ENCODE results near the gene SLC25A6.

SLC25A6 gene

GRCh38 chrX:1391707-1392375 is at the start of gene SLC25A6:
Gene SLC25A6 (minus strand): TSS chrX:1392113. CDS start chrX:1392009, 104 bp downstream.
- Histone ChIP-seq H3K4me1 (ENCODE audit: low read depth, poor library complexity, severe bottlenecking) (peaks cover 6% of the 10 kb centered on the region), H3K4me3 (IDR thresholded peaks at IDR 0.05; ENCODE audit: insufficient read depth, low read depth, low read length) (no peak within 1 kb of the TSS), H3K9ac (peak within 1 kb of the TSS; percentile 98), H3K79me2 (ENCODE audit: insufficient read depth, low read depth) (peaks cover 33% of the 10 kb centered on the region), H2AFZ (ENCODE audit: low read depth) (peak within 1 kb of the TSS; percentile 18; the same call in 1 of the 2 replicates), H3K36me3 (ENCODE audit: insufficient read depth) (no peaks in the 10 kb centered on the region; the same call in 1 of the 2 replicates), H3K4me2 (peak within 1 kb of the TSS; percentile 68; the same call in 1 of the 2 replicates), H3K27ac (peak within 1 kb of the TSS; percentile 95), H4K20me1 (ENCODE audit: insufficient read depth) (peaks cover 14% of the 10 kb centered on the region; the same call in 1 of the 2 replicates), H3K27me3 (ENCODE audit: insufficient read depth, low read depth) (no peaks in the 10 kb centered on the region)
- TF ChIP-seq, protein P1, sequence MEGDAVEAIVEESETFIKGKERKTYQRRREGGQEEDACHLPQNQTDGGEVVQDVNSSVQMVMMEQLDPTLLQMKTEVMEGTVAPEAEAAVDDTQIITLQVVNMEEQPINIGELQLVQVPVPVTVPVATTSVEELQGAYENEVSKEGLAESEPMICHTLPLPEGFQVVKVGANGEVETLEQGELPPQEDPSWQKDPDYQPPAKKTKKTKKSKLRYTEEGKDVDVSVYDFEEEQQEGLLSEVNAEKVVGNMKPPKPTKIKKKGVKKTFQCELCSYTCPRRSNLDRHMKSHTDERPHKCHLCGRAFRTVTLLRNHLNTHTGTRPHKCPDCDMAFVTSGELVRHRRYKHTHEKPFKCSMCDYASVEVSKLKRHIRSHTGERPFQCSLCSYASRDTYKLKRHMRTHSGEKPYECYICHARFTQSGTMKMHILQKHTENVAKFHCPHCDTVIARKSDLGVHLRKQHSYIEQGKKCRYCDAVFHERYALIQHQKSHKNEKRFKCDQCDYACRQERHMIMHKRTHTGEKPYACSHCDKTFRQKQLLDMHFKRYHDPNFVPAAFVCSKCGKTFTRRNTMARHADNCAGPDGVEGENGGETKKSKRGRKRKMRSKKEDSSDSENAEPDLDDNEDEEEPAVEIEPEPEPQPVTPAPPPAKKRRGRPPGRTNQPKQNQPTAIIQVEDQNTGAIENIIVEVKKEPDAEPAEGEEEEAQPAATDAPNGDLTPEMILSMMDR (conservative IDR thresholded peaks at IDR 0.05; ENCODE audit: low read depth, low read length), result no peak

- no peaks in the 10 kb centered on the region for H3K4me1 ChIP-seq (ENCODE audit: low read depth, poor library complexity, severe bottlenecking)
- TF ChIP-seq, protein P1 (conservative IDR thresholded peaks at IDR 0.05; ENCODE audit: low read depth, low read length), result no peak
- no peak overlapping the region for H3K4me3 ChIP-seq (IDR thresholded peaks at IDR 0.05; ENCODE audit: insufficient read depth, low read depth, low read length)
- no peaks in the 10 kb centered on the region for H3K36me3 ChIP-seq (ENCODE audit: insufficient read depth)
- H3K27ac ChIP-seq, result no peak overlapping the region
- no peak overlapping the region for H3K4me2 ChIP-seq
- no peaks in the 10 kb centered on the region for H4K20me1 ChIP-seq (ENCODE audit: insufficient read depth)
- H3K27me3 ChIP-seq (ENCODE audit: insufficient read depth, low read depth), result no peaks in the 10 kb centered on the region
- H3K9ac ChIP-seq, result no peak overlapping the region
- H3K79me2 ChIP-seq (ENCODE audit: insufficient read depth, low read depth), result no peaks in the 10 kb centered on the region
- no peak overlapping the region for H2AFZ ChIP-seq (ENCODE audit: low read depth)
Observed at GRCh38 chrX:1440506-1440905, 48.6 kb upstream of the SLC25A6 start.

GRCh38 chrX:1435241-1435895 is 43.5 kb upstream of the SLC25A6 start:
- no peak overlapping the region for H3K4me3 ChIP-seq (IDR thresholded peaks at IDR 0.05; ENCODE audit: insufficient read depth, low read depth, low read length)
- H3K36me3 ChIP-seq (ENCODE audit: insufficient read depth), result no peaks in the 10 kb centered on the region
- TF ChIP-seq, protein P1 (conservative IDR thresholded peaks at IDR 0.05; ENCODE audit: low read depth, low read length), result no peak
- H3K27me3 ChIP-seq (ENCODE audit: insufficient read depth, low read depth), result no peaks in the 10 kb centered on the region
- no peaks in the 10 kb centered on the region for H3K79me2 ChIP-seq (ENCODE audit: insufficient read depth, low read depth)
- no peaks in the 10 kb centered on the region for H4K20me1 ChIP-seq (ENCODE audit: insufficient read depth)
- H3K4me2 ChIP-seq, result no peak overlapping the region
- no peak overlapping the region for H3K9ac ChIP-seq
- no peak overlapping the region for H2AFZ ChIP-seq (ENCODE audit: low read depth)
- no peak overlapping the region for H3K27ac ChIP-seq
- H3K4me1 ChIP-seq (ENCODE audit: low read depth, poor library complexity, severe bottlenecking), result no peaks in the 10 kb centered on the region

- Histone ChIP-seq H3K27me3 (ENCODE audit: insufficient read depth, low read depth) (no peaks in the 10 kb centered on the region), H3K4me1 (ENCODE audit: low read depth, poor library complexity, severe bottlenecking) (no peaks in the 10 kb centered on the region), H3K27ac (no peak overlapping the region), H3K4me3 (IDR thresholded peaks at IDR 0.05; ENCODE audit: insufficient read depth, low read depth, low read length) (no peak overlapping the region), H4K20me1 (ENCODE audit: insufficient read depth) (no peaks in the 10 kb centered on the region), H3K36me3 (ENCODE audit: insufficient read depth) (no peaks in the 10 kb centered on the region), H3K4me2 (no peak overlapping the region), H2AFZ (ENCODE audit: low read depth) (no peak overlapping the region), H3K79me2 (ENCODE audit: insufficient read depth, low read depth) (no peaks in the 10 kb centered on the region), H3K9ac (no peak overlapping the region)
- TF ChIP-seq, protein P1 (conservative IDR thresholded peaks at IDR 0.05; ENCODE audit: low read depth, low read length), result no peak
Observed at GRCh38 chrX:1434871-1435240, 42.9 kb upstream of the SLC25A6 start.
